ENCODE results near the gene PTPRM.

The PTPRM gene

DNA sequence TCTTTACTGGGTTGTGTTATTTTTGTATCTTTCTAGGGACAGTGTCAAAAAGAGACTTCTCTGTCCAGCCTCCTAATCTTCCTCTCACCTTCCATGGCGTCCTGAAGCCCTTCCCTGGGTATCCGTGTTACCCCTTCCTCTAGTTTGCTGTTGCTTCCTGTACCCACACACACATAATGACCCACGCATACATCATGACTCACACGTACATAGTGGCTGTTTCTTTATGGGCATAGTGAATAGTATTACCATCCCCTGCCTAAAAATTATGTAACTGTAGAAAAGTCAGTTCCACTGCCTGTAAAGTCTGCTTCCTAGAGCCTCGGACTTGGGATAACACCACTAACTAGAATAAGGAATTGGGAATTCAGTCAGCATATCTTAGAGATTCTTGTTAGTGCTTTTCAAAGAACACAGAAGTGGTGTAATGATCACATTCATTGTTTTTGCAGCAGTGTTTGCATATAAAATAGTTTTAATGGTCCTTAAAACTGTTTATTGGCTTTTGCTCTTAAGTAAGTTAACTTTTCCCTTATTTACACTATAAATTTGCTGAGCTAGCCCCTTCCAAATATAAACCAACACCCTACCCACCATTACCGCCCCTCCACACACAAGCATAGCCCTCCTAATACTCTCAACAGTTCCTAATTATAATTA is 733.8 kb downstream of the PTPRM start:
- DNase-seq: no peak

DNA sequence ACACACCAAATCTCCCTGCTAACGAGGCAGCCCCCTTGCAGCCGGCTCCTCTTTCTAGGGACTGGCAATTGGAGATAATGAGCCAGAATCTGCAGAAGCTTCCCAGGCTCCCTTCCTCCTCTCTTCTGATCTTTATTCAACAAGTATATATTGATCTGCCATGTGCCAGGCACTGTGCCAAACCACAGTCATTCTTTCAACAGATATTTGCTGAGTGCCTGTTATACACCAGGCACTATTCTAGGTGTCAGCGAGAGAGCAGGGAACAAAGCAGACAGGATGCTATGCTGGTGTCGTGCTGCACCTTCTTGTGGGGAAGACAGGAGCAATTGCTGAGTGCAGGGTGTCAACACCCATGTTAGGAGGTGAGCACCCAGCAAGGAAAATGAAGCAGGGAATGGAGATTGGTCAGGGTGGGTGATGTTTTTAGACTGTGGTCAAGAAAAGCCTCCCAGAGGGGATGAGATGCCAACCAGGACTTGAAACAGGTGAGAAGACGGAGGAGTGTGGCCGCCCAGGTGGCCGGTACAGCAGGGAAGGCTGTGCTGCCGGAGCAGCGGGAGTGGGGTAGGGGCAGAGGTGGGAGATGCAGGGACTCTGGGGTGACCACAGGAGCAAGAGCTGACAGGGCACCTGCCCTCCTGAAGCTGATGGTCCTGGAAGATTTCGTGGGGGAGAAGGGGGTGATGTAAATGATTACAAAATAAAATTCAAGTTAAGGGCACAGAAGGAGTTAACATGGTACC is 734.5 kb downstream of the PTPRM start:
- DNase-seq: no peak

DNA sequence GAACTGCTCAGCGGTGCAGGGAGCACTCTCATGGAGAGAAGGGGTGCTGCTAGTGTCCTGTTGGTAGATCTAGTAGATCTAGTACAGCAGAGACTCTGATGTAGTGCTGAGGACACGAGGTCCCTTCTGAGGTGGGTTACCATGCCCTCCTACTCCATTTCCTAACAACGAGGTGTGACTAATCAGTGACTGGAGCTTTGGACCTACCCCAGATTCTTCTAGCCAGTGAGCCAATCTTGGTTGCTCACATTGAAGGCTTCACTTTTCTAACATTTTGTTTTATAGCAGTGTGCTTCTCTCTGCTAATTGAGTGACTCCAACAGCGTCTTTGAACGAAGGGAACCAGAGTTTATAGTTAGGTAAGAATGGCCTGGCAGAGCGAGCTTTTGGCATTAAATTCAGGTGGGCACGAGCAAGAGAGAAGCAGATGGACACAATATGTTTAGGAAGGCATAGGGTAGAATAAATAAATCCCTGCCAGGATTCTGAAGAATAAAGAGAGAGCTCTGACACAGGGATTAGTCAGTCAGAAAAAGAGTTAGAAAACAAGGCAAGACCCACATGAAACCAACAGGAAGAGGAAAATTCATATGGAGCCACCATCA is 736.1 kb downstream of the PTPRM start:
- DNase-seq: no peak

DNA sequence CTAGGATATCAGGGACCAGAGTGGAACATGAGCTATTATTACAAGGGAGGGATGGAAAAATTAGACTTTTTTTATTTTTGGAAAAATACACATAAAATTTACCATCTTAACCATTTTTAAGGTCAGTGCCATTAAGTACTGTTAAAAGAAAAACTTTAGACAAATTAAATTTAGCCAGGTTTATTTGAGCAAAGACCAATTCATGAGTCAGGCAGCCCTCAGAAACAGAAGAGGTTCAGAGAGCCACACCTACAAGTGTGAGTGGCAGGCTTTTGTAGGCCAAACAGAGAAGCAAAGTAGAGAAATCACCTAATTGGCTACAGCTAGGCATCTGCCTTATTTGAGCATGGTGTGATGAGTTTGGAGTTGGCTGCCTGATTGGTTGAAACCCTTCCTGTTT is 740.8 kb downstream of the PTPRM start:
- no peak for DNase-seq

DNA sequence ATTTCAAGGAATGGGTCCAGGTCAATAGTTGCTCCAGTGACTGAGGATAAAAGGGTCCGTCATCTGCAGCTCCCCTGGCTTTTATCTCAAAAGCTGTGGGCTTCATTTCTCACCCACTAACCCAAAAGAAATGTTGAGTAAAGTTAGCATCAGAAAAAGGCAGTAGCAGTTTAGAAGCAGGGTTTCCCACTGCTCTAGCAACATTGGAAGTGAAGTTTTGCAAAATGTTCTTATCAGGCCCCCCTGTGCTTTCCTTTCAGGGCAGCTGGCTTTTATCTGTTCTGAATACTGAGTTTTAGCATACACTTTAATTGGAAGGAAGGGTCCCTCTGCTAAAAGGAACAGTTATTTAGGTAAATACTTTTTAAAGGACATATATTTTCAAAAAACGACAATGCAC is 745.9 kb downstream of the PTPRM start:
- DNase-seq: no peak

DNA sequence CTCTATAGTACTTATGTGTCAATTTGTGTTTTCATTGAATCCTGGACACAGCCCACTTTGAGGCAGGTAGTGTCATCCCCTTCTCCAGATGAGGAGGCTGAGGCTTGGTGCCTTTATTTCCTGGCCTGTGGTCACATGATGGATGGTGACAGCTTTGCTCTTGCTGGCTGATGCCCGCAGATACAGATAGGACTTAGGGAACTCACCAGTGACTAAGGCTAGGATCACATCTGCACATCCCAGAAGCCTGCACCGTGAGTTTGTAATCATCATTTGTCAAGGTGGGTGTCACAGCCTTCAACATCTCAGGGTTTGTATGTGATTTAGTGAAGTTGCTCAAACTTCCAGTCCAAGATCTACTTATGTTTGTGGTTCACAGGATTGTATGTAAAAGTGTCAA is 747.0 kb downstream of the PTPRM start:
- no peak for DNase-seq

DNA sequence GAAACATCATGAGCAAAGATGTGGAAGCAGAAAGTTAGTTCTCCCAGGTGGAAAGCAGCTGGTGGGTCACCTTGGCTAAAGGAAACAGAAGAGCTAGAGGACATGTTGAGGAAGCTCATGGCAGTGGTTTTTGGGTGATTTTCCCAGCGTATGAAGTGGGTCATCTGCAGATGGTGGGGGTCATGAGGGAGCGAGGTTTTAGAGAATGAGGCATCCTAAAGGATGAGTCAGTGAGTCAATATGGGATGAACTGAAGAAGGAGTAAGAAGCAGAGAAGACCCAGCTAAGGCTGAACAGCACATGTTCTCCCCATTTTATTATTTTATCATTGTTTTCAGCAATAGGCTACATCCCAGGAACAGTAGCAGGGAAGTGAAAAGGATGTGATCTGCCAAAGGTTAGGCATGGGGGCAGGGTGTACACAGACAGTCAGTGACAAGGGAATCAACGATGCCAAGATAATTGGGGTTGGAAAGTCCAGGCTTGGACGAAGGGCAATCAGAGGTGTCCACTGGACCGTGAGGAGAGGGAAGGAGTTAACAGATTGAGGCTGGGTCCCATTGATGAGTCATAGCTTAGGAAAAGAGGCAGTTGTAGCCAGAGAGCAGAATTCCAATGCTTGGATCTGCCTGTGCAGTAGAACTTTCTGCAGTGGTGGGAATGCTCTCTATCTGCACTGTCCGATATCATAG is 752.8 kb downstream of the PTPRM start:
- DNase-seq: no peak

DNA sequence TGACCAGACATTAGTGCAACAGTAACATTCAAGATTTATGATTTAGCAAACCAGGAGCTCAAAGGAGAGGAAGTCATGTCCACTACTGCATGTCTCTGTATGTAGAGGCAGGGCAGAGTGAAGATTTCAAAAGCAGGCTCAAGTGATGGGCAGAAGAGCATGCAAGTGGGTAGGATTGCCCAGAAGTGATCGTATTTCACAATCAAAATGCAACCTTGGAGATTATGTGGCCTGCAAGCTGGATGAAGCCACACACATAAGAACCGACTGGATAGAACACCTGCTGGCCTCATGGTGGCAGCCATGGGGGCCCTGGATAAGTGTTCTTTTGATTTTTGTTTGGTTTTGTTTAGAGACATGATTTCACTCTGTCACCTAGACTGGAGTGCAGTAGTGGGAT is 755.4 kb downstream of the PTPRM start:
- DNase-seq: no peak

DNA sequence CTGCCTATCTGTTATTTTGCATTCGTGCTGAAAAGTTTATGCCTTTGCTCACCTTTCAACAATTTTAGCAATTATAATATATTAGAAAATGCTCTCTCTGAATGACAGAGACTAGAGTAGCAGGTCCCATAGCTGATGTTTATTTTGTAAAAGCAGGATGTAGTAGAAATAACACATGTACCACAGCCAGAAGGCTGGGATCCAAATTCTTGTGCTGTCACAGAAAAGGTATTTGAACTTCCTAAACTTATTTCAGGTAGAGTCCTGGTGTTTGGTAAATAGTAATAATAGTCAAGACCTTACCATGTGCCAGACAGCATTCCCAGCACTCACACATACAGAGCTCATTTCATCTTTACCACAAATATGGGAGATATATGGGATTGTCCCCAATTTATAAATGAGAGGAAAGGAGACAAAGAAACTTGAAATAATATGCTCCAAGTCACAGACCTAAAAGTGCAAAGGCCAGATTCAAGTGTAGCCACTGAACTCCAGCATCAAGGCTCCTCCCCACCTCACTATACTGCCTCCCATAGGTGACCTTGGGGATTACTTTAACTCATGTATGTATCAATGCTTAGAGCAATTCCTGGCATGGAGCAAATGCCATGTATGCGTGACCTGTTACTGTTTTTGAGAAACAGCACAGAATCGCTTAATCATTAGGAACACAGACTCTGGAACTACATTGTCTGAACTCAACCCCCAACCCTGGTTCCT is 757.4 kb downstream of the PTPRM start:
- DNase-seq: no peak

DNA sequence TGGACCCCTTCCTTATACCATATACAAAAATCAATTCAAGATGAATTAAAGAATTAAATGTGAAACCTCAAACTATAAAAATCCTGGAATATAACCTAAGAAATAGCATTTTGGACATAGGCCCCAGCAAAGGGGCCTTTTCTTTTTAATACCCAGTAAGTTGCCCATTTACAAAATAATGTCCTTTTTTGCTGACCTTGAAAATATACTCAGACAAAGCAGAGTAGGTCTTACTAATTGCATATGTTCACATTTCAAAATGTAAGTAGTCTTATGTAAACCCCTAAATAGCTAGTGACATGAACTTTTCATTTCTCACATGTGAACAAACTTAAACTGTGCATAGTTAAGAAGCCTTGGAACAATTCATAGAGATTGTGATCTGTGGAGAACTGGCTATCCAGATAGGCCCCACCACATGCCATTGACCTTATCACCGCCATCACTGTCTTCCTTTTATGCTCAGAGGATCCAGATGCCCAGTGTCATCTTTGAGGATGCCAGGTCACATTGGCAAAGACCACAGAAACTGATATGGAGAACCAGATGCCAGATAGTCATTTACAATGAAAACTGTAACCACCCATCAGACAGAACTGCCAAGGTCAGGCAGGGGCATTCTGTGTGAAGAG is 759.8 kb downstream of the PTPRM start:
- DNase-seq: no peak

DNA sequence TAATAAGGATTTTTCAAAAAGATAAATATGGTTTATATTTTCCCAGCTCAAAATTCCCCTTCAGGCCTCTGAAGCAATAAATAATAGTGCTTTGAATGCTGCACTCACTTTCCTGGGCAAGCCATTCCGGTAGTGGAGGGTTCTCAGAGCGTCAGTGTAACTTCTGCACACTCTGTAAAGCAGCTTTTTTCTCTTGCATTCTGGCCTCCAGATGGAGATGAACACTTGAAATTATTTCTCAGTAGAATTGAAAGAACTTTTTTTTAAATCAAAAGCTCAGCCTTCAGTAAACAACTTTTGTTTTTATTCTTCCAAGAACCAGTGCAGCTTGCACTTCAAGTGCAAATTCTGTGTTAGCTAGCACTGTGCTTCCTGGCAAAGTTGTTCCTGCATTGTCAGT is 761.0 kb downstream of the PTPRM start:
- DNase-seq: no peak

DNA sequence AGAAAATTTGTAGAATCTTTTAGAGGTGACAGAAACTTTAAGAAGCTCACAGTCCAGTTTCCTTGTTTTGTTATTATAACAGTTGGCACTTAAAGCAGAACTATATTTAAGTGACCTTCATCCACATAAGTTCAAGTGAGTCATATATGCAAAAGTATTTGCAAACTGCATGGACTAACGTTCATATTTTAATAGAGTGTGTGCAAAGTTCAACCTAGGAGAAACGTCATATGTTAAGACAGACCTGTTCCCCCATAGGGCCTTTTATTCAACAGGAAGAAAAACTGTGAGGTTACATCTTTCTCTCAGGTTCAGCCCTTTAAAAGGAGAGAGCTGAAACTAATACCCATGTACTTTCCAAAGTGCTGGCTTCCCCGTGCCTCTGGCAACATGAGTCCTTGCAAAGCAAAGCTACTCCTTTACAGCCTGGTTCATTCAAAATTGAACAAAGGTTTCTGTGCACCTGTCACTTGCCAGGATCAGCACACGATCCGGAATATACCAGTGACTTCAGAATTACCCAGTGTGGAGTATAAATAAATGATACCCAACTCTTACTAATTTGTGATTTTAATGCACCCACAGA is 762.2 kb downstream of the PTPRM start:
- DNase-seq: no peak

DNA sequence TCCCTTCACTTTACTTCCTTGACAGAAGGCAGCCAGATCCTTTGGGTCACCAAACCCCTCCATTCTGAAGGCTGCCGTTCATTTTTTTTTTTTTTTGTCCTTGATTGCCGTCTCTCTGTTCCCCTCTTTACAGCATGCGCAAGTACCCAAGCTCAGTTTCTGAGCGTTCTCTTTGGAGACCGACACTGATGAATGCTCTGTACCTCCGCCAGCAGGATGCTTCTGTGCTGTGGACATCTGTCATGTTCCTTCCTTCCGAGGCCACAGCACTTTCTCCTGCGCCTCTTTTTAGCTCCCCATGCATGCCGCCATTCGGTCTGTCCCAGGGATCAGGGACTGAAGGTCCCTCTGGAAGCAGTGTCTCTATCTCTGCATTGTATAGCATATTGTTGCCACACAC is 763.5 kb downstream of the PTPRM start:
- no peak for DNase-seq

DNA sequence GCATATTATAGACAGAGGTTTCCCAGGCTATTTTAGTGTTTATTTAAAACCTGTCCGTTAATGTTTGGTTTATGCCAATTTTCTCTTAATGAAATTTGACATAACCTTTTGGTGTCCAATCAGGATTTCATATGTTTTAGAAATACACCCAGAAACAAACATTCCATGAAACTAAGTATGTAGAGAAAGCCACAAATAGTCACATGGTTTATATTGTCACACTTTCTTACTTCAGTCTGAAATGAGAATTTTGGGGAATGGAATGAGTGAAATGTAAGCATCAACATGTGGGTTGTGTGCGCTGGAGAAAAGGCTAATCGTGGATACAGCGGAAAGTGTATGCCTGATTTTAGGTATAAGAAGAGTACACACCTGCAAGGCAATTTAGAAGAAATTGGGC is 765.2 kb downstream of the PTPRM start:
- no peak for DNase-seq

DNA sequence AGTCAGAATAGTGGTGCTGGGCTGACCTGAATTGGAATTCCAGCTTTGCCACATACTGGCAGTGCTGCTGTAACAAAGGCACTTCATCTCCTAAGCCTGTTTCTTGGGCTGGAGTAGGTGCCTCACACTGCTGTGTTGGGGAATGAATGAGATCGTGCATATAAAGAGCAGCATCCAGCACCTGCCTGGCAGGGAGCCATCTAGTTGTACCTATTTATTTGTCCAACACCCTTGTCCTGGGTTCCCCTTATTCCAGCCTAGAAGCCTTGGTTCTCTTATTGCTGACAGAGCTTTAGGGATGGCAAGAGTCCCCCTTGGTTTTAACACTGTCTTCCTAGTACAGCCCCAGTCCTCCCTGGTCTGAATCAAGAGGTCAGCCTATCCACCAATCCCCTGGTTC is 766.8 kb downstream of the PTPRM start:
- no peak for DNase-seq

DNA sequence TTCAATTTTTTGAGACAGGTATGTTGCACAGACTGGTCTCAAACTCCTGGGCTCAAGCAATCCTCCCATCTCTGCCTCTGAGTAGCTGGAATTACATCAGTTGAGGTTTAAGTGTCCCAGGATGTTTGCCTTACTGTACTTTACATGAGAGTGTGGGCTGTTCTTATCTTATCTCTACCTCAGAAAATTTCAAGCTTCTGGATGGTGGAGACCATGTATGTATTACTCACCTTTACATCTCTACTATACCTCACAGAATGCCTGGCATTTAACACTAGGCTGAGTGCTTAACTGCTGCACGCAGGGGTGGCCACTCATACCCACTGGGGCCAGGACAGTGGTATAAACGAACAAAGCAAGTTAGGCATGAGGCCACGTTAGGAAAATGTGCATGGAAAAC is 770.1 kb downstream of the PTPRM start:
- no peak for DNase-seq

DNA sequence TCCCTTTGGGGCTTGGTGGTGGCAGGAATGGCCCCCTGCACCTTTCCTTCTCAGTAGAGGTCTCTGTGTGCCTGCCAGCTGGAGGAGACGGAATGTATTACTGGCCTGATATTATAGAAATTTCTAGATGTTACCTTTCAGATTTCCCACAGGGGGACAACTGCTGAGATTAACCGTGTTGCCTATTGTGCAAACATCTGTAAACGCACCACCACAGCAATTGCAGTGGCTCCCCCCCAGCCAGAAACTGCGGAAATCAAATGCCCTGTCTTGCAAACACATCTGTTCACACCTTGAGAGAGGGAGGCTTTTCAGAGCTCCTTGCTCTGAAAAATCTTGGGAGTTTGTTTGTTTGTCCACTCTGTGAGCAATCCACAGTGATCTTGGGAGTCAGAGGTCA is 772.1 kb downstream of the PTPRM start:
- DNase-seq: no peak

DNA sequence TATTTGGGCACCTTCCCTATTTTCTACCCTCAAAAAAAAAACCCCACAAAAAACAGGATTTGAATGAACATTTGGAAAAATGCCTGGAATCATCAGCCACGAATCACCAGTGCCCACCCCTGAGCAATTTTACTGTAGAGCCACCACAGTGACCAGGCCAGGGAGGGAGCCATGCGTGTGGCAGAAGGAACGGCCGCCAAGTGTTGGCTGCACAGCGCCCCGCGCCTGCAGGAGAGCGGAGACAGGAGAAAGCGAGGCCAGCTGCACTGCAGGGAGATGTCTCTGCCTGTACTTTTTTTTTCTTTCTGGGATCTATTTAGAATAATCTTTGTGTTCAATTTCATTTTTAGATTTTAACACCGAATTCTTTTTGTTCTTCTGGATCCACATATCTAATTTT is 772.8 kb downstream of the PTPRM start:
- no peak for DNase-seq

DNA sequence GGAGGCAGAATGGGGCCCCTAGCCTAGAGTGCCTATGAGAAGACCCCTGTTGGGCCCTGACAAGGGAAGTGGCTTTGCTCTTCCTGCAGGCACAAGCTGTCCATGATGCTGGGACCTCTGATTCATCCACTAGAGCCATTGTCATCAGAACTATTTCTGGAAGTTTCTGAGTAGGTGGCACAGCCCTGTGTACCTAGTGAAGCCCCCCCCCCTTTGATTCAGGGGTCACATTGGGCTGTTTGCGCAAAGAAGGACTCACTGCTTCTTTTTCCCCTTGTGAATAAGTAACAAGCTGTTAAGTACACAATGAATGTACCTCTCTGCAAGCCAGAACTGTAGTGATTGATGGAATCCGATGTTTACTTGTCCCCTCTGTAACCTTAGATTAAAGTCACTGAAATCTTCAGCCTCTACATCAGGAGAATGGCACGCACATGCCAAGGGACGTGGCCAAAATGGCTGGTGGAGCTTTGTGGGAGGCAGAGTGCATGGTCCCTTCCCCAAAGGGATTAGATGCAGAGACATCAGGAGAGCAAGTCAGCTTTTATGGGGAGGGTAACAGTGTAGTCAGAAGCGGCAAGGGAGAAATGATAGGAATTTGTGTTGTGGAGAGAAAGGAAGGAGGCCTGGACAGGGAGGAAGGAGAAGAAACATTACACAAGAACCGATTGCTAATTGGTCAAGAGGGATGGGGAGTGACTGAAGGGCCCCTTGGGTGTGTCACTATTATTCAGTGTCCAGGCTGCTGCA is 774.5 kb downstream of the PTPRM start:
- DNase-seq: no peak

DNA sequence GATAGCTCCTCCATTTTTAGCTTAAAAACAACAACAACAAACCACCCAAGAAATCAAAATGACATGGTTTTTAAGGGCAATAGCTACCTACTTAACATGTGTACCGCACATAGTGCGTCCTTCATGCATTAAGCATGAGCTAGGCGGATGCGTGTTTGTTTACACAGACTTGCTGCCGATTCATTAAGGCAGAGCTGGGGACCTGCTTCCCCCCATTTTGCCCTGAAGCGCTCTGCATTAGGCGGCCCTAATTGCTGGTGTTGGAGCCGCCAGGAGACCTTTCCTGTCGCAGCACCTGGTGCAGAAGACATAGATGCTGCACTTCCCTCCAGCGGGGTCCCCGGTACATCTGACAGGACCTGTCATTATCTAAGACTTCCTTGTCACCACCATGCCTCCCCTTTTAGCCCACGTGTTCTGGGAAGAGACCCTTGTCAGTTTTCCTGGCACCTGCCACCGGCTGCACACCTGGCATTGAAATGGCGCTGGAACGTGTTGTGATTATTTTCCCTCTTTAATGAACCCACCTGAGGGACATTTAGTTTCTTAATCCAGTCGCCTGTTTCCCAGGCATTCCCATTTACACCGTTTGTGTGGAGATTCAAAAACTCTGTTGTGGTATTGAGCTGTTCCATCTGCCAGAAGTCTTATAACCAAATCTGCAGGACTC is 781.1 kb downstream of the PTPRM start:
- DNase-seq: no peak

Data from activated naive CD4-positive, alpha-beta T cell treated with anti-CD3 and anti-CD28 coated beads, Interleukin-2, amount 50 U/mL, for 16 hours (primary cell).